HG03103 (cell line): ENCODE results near the gene BCL2A1.
"Not testable (repeated sequence)": the region's sequence is repeated elsewhere in the genome, so short reads cannot be mapped to it uniquely, and the experiment has no call there.

Source experiments
- ATAC-seq: cut with Tn5 transposase; IDR thresholded peaks from one replicate; pipeline ENCODE4 v1.9.1; 2021; ENCODE audit warnings: low read depth; ENCODE audit not compliant: unreplicated experiment

The BCL2A1 gene

DNA sequence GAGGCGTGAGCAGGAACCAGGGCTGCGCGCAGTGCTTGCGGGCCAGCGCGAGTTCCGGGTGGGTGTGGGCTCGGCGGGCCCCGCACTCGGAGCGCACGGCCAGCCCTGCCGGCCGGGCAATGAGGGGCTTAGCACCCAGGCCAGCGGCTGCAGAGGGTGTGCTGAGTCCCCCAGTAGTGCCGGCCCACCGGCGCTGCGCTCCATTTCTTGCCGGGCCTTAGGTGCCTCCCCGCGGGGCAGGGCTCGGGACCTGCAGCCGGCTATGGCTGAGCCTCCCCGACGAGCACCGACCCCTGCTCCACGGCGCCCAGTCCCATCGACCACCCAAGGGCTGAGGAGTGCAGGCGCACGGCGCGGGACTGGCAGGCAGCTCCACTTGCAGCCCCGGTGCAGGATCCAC, 44.9 kb downstream of the BCL2A1 start:
- ATAC-seq = not testable (repeated sequence)

DNA sequence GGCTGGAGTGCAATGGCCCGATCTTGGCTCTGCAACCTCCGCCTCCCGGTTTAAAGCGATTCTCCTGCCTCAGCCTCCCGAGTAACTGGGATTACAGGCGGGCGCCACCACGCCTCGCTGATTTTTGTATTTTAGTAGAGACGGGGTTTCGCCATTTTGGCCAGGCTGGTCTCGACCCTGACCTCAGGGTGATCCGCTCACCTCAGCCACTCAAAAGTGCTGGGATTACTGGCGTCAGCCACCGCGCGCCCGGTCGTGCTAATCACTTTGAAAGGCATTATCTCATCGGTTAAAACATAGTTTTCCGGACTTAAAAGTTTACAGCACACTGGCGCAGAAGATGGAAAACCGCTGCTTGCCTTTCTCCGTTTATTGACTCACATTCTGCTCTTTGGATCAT, 46.6 kb downstream of the BCL2A1 start:
- ATAC-seq = no peak

DNA sequence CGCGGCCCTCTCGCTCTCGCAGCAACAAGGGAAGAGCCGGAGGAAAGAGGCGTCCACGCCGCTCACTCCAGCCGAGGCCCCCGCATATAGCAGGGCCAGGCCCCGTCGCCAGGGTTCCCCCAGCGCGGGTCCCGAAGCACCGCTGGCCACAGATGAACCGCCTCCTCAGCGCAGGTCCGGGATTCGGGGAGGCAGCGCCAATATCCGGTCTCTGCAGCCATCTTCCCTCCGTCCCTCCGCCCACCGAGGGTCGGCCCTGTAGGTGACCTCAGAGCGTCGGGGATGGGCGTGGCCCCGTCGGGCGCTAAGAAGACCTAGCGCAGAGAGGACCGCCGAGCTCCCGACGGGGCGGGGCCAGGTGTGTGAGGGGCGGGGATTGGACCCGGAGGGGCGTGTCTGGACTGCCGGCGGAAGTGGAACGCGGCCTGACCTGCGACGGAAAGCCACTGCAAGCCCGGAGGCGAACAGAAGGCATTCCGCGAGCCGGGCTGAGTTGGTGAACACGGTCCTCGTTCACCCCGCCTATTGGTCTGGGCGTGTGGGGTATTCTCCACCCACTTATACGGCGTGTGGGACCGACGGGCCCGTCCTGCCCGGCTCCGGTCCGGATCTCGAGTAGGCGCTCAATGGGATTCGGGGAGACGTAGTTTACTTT, 47.4 kb downstream of the BCL2A1 start:
- peak; percentile 91 for ATAC-seq

DNA sequence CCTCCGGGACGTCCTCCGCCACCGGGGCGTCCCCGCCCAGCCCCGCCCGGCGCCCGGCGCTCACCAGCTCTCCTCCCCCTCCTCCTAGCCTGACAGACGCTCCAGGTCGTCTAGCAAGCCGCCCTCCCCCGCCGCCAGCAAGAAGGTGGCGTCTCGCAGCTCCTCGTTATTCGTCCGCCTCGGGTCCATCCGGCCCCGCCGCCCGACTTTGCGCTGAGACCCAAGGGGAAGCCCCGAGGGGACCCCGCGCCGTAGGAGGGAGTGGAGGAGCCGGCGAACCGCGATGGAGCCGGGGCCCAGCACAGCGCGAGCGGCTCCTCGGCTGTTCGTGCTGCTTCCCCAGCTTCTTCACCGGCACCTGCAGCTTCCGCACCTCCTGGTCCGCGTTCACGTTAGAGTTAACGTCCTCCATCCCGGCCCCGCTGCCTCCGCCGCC, 47.9 kb downstream of the BCL2A1 start:
- peak; percentile 39 for ATAC-seq

DNA sequence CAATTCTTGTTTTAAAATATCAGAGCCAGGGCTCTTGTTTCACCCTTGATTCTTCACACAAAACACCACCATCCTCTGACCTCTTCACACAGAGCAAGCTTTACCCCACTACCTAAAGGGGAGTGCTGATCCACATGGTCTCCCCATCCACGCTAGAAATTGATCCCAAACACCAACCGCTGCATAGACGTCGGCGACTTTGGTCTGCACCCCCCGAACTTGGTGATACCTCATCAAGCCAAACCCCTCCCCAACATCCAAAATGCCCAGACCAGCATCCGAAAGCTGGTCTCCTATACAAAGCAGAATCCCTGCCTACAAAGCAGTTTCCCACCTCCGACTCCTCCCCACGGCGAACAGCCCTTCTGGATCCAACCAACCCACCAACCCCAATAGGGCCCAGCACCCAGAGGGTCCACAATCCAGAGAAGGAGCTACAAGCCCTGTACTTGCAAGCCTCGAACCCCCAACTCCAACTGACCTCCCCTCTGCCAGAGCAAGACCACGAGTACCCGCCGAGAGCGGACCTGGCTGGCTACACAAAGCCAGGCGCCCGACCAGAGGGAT, 48.4 kb downstream of the BCL2A1 start:
- no peak for ATAC-seq

DNA sequence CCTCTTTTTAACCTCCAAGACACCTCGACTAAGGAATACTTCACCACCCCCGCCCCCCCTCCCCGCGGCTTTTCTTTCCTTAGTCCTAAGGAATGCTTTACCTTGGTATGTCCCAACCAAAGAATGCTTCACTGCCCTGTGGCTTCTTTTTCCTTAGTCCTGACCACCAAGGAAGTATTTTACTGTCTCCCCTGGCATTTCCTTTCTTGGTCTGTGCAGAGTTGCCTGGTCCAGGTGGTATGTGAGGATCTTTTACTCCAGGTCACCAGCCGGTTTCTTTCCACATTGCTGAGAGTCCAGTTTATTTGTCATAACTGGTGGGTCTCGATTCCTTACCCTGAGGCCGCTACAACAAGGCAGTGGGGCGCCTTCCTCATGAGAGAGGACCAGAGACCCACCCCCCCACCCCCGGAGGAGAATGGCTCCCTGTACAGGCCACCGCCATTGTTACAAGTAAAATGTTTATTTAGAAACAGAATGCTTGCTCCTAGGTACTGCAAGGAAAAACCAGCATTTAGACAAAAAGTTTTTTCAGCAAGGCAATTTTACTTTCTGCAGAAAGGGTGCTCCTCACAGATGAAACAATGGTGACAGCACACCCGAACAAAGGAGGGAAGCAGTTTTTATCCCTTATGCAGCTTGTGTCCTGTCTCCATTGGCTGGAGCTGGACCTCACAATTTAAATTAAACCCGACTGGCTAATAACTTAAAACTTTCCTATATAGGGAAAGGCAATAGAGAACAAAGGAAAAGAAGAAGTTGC, 51.1 kb downstream of the BCL2A1 start:
- no peak for ATAC-seq

DNA sequence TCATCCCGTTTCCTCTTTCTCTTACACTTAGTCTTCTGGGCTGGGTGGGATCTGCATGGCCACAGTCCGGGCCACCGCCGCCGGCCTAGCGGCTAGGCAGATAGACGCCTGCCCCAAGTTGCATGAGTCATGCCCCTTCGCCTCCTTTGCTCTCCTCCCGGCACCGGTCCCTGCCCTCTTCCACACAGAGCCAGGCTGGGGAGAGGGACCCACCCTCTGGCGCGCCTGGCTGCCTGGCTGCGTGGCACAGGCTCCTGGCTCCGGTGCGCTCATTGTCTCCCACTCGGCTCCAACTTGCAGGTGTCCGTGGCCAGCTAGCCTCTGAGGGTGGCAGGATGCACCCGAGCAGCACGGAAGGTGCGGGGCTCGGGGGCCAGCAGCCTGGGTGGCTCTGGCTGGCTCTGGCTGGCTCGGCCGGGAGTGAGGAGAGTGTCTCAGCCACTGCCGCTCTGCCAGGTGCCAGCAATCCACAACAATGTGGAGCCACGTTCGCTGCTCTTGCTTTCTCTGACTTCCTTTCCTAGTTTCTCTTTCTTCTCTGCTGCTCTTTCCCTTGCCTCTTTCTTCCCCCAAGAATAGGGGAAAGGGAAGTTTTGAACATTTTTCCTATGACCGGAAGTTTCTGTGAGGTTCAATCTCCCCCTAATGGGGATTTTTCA, 51.8 kb downstream of the BCL2A1 start:
- no peak for ATAC-seq

DNA sequence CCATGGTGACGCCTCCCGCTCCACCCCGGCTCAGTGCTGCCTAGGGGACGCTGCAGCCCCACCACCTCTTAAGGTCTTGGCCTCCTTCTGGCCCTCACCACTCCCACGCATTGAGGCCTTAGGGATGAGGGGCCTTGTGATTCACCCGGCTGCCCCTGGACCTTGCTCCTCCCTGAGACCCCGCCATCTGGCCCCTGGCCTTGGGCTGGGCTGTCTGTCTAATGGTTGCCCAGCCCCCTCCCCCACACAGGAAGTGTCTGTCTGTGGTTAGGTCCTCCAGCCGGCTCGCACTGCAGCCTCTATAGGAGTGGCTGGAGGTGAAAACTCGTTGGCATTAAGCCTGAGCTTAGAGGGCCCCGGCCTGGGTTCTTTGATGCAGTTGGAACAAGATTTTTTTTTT, 52.7 kb downstream of the BCL2A1 start:
- ATAC-seq = no peak

DNA sequence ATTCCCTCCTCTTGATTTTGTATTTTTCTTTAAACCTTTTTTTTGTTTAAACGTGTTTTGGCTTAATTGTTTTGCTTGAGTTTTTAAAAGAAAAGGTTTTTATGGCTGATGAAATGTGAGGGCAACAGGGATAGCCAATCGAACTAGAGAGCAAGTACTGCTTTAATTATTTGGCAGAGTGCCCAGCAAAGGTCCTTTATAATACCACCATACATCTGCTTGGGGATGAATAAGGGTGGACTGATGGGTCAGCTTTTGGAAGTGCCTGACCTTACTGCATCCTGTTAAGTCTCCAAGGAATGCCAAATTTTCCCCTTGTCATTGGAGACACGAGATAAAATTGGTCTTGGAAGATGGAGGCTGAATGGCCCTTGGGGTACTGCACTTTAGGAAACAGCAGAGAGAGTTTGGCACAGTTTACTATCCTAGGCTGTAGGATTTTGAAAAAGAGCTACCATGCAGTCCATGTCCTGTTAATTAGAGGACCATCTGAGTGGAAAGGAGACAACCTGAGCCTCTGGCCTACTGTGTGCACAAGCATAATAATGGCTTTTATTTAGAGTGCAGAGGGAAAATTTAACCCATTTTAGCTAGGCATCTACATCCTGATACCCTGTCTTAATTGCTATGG, 54.4 kb downstream of the BCL2A1 start:
- no peak for ATAC-seq

DNA sequence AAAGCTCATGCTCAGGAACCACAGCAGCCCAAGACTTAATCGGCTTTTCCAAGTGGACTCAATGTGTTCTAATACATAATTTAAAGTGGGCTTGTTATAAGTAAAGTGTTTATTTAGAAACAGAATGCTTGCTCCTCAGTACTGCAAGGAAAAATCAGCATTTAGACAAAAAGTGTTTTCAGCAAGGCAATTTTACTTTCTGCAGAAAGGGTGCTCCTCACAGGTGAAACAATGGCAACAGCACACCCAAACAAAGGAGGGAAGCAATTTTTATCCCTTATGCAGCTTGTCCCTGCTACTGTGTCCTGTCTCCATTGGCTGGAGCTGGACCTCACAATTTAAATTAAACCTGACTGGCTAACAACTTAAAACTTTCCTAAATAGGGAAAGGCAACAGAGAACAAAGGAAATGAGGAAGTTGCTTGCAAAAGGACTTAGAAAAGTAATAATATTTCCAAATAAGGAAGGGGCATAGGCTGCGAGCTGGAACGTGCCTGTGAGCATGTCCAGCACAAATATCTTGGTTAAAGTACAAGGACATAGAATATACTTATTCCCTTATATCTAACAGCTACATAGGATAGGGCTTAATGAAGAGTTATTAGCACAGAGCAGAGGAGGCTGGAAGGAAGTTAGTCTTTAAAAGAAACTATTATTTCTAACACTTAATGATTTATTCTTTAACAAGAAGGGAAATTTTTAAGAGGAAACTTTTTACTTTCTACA, 55.1 kb downstream of the BCL2A1 start:
- not testable (repeated sequence) for ATAC-seq

DNA sequence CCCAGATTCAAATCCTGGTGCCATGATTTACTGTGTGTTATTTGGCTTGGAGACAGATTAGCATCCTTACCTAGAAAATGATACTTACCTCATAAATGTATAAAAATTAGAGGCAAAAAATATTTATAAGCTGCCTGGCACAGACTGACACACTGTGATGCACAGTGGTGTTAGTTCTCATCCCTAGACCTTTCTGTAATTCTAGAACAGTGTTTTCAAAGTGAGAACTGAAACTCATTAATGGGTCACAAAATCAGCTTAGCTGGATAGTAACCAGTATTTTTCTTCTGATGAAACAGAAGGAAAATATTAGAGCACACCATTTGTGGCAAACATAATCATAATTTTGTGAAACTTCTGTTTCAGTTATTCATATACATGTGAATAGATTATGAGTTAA, 56.3 kb downstream of the BCL2A1 start:
- no peak for ATAC-seq
